WI38 (cell line): ENCODE measurements around the gene CDA.

Experiments
- H3K4me3 ChIP-seq: 2 replicates; pipeline ENCODE4 v1.5.1; 2011; ENCODE audit warnings: low read depth, mild to moderate bottlenecking, control low read depth, low read length
- CTCF ChIP-seq: IDR thresholded peaks from 2 replicates; pipeline ENCODE4 v1.5.1; 2012; ENCODE audit warnings: low read depth, mild to moderate bottlenecking, control low read depth, low read length

Gene CDA

GRCh38 chr1:20573987-20574386 is 14.9 kb upstream of the CDA start:
- TF ChIP-seq CTCF, result no peak
- no peak overlapping the region for H3K4me3 ChIP-seq

- no peak overlapping the region for H3K4me3 ChIP-seq
- peak; percentile 86 for TF ChIP-seq CTCF
Observed at GRCh38 chr1:20574686-20575540, 14.0 kb upstream of the CDA start.

- TF ChIP-seq CTCF, result no peak
- H3K4me3 ChIP-seq, result no peak overlapping the region
Observed at GRCh38 chr1:20575541-20576336, 13.2 kb upstream of the CDA start.

- H3K4me3 ChIP-seq, result no peak overlapping the region
- TF ChIP-seq CTCF, result no peak
Observed at GRCh38 chr1:20578062-20578461, 10.8 kb upstream of the CDA start.

GRCh38 chr1:20578721-20579395 is 10.0 kb upstream of the CDA start:
- no peak overlapping the region for H3K4me3 ChIP-seq
- TF ChIP-seq CTCF, result no peak

- TF ChIP-seq CTCF, result no peak
- H3K4me3 ChIP-seq, result no peak overlapping the region
Observed at GRCh38 chr1:20584890-20585289, 4.0 kb upstream of the CDA start.
